HepG2 (cell line): ENCODE measurements around the gene KCNMA1. TPM values are rescaled to one million over a fixed set of nuclear protein-coding genes. Genes with fewer than 3 reads are reported as not detected.

Experiments
- ATAC-seq: fragments of 200-7000 bp; cut with Tn5 transposase; 3 replicates; pipeline ENCODE4 v1.9.1; 2020; ENCODE audit warnings: mild to moderate bottlenecking, moderate library complexity
- BruUV-seq: library from RNA; stranded (reverse); fragments of 400-500 nt; replicated peaks from 2 replicates; lab custom pipeline; 2021; lab: Mats Ljungman, UMichigan
- CTCF ChIA-PET: fragments of 300-600 bp; formaldehyde crosslinking; extraction: SDS; loops from one replicate; lab custom pipeline; 2021; ENCODE audit warnings: low total read pairs, inconsistent platforms, low intra/inter-chr PET ratio; lab: Yijun Ruan, JAX
- POLR2A ChIA-PET: fragments of 350-600 bp; sonication (Branson Sonifier 250); formaldehyde crosslinking; loops from one replicate; lab custom pipeline; 2020; ENCODE audit warnings: antibody characterized with exemption, inconsistent platforms; lab: Yijun Ruan, JAX
- DNase-seq: peaks from one replicate; pipeline ENCODE4 v3.0.0-alpha.2; 2015; ENCODE audit warnings: low spot score
- FAIRE-seq: peaks from 3 replicates; lab custom pipeline; 2011; peaks lifted over from hg19 to GRCh38; lab: Jason Lieb, UNC
- H2AFZ ChIP-seq: one replicate; pipeline ENCODE4 v1.6.1; 2011; ENCODE audit warnings: low read length, inconsistent platforms
- H3K27ac ChIP-seq: fragments of 300-600 bp; 3 replicates; pipeline ENCODE4 v1.8.0; 2011; ENCODE audit warnings: mixed run types, mild to moderate bottlenecking, mixed read lengths, low read length, inconsistent platforms; ENCODE audit not compliant: insufficient read depth; ENCODE audit errors: extremely low read length
- H3K27me3 ChIP-seq, 2 experiments: fragments of 200-600 bp in 1 of 2; 2 replicates in 1 of 2; 3 replicates in 1 of 2; pipeline versions ENCODE4 v1.6.0 to v1.8.0; 2011; ENCODE audit warnings: low read length in 2 of 2, mild to moderate bottlenecking in 2 of 2, moderate library complexity in 2 of 2, inconsistent platforms in 1 of 2; ENCODE audit not compliant: insufficient read depth in 2 of 2, control insufficient read depth in 1 of 2
- H3K36me3 ChIP-seq, 2 experiments: fragments of 200-600 bp in 1 of 2; replicated peaks in 1 of 2; 2 replicates in 1 of 2; 3 replicates in 1 of 2; pipeline versions ENCODE4 v1.5.1 to v1.8.0; 2011; ENCODE audit warnings: low read length in 2 of 2, inconsistent platforms in 1 of 2; ENCODE audit not compliant: insufficient read depth in 2 of 2, control insufficient read depth in 1 of 2
- H3K4me1 ChIP-seq: 2 replicates; pipeline ENCODE4 v1.5.1; 2012; ENCODE audit warnings: low read length, inconsistent platforms; ENCODE audit not compliant: insufficient read depth
- H3K4me2 ChIP-seq: 2 replicates; pipeline ENCODE4 v1.6.0; 2011; ENCODE audit warnings: low read depth, low read length, inconsistent platforms
- H3K4me3 ChIP-seq, 3 experiments: fragments of 200-600 bp in 1 of 3; sonication (generic), shearing (Covaris generic) in 1 of 3; replicated peaks in 1 of 3; 2 replicates each; pipeline ENCODE4 v1.5.1; 2011 to 2016; ENCODE audit warnings: low read length in 3 of 3, inconsistent platforms in 2 of 3, low read depth in 2 of 3, mild to moderate bottlenecking in 2 of 3, control low read depth in 1 of 3, mixed read lengths in 1 of 3; ENCODE audit not compliant: insufficient read depth in 1 of 3
- H3K79me2 ChIP-seq: one replicate; pipeline ENCODE4 v1.6.1; 2011; ENCODE audit warnings: low read length, inconsistent platforms; ENCODE audit not compliant: insufficient read depth
- H3K9ac ChIP-seq: 2 replicates; pipeline ENCODE4 v1.6.0; 2011; ENCODE audit warnings: mild to moderate bottlenecking, low read depth, low read length, inconsistent platforms; ENCODE audit not compliant: insufficient read depth
- H3K9me3 ChIP-seq: 2 replicates; pipeline ENCODE4 v1.5.1; 2012; ENCODE audit warnings: mild to moderate bottlenecking, low read length
- H4K20me1 ChIP-seq: 2 replicates; pipeline ENCODE4 v1.6.0; 2011; ENCODE audit warnings: inconsistent platforms, mild to moderate bottlenecking, low read length, moderate library complexity; ENCODE audit not compliant: insufficient read depth
- KLF9 ChIP-seq: IDR thresholded peaks from 2 replicates; pipeline ENCODE4 v1.6.1; 2016; ENCODE audit warnings: low read depth
- SOX13 ChIP-seq, 3 experiments: fragments of 450-650 bp in 1 of 3; sonication (generic) in 1 of 3; formaldehyde crosslinking in 1 of 3; IDR thresholded peaks in 2 of 3; conservative IDR thresholded peaks in 1 of 3; 2 replicates each; pipeline versions ENCODE4 v1.5.0 to v1.6.1; 2016 to 2020; ENCODE audit warnings: antibody characterized with exemption in 1 of 3, mild to moderate bottlenecking in 1 of 3, missing compliant biosample characterization in 1 of 3, missing genetic modification reagents in 1 of 3, moderate library complexity in 1 of 3
- ZMYM2 ChIP-seq: sonication (generic); formaldehyde crosslinking; IDR thresholded peaks from 2 replicates; pipeline ENCODE4 v1.8.0; 2022; ENCODE audit warnings: mild to moderate bottlenecking, missing genetic modification reagents
- ZNF20 ChIP-seq: sonication (generic); formaldehyde crosslinking; IDR thresholded peaks from 2 replicates; pipeline ENCODE4 v1.4.0; 2020; ENCODE audit warnings: mild to moderate bottlenecking, moderate library complexity, missing genetic modification reagents
- ZNF572 ChIP-seq: sonication (generic); formaldehyde crosslinking; IDR thresholded peaks from 2 replicates; pipeline ENCODE4 v1.5.1; 2020; ENCODE audit warnings: mild to moderate bottlenecking, missing genetic modification reagents
- ZNF782 ChIP-seq: sonication (generic); formaldehyde crosslinking; IDR thresholded peaks from 2 replicates; pipeline ENCODE4 v1.4.0; 2020; ENCODE audit warnings: missing genetic modification reagents, mild to moderate bottlenecking, borderline replicate concordance
- ZNF816 ChIP-seq: sonication (generic); formaldehyde crosslinking; IDR thresholded peaks from 2 replicates; pipeline ENCODE4 v1.8.0; 2022; ENCODE audit warnings: missing genetic modification reagents, mild to moderate bottlenecking, borderline replicate concordance
- ZNF883 ChIP-seq: sonication (generic); formaldehyde crosslinking; IDR thresholded peaks from 2 replicates; pipeline ENCODE4 v1.5.1; 2020; ENCODE audit warnings: mild to moderate bottlenecking, missing genetic modification reagents; ENCODE audit errors: not compliant biosample characterization
- ZSCAN21 ChIP-seq: sonication (generic); formaldehyde crosslinking; IDR thresholded peaks from 2 replicates; pipeline ENCODE4 v1.8.0; 2022; ENCODE audit warnings: mild to moderate bottlenecking, missing genetic modification reagents, moderate library complexity, borderline replicate concordance
- WGBS: methylation state at CpG from one replicate; pipeline ENCODE4 v1.1.6; 2017; ENCODE audit warnings: low lambda C conversion rate; 5-methylcytosine and 5-hydroxymethylcytosine counted together
- in situ Hi-C: cut with HindIII; loops from 2 replicates; pipeline ENCODE4 v1.10.0; 2017; ENCODE audit warnings: low pct_unique_long_range_greater_than_20kb; ENCODE audit not compliant: extremely low pct_ligation_motif_present
- intact Hi-C: fragments of 100-400 bp; cut with micrococcal nuclease; formaldehyde crosslinking; loops from one replicate; pipeline ENCODE4 v1.10.0; 2022; ENCODE audit not compliant: unreplicated experiment
- polyA plus RNA-seq, 8 experiments: library from polyadenylated mRNA; depleted of rRNA in 3 of 8; stranded (reverse) in 7 of 8; unstranded in 1 of 8; fragments of >200 nt; fragmentation: Illumina TruSeq in 4 of 8; extraction: Trizol in 4 of 8; gene quantifications; 2 replicates each; pipeline versions ENCODE4 v1.2.1 to v1.2.3, GENCODE V29; 2011 to 2016; ENCODE audit warnings: low read depth in 4 of 8, missing spikeins in 1 of 8, mixed read lengths in 1 of 8; ENCODE audit not compliant: insufficient read depth in 1 of 8
- total RNA-seq, 5 experiments: library from RNA; depleted of rRNA; stranded (reverse); fragments of >200 nt; fragmentation: Illumina TruSeq; extraction: Trizol; gene quantifications; 2 replicates each; pipeline ENCODE4 v1.2.3, GENCODE V29; 2016; ENCODE audit warnings: low read depth in 1 of 5
- TF ChIP-seq, protein P1 (sequence below): sonication (generic); formaldehyde crosslinking; IDR thresholded peaks from 2 replicates; pipeline ENCODE4 v1.9.0; 2022; ENCODE audit warnings: missing genetic modification reagents, mild to moderate bottlenecking, borderline replicate concordance
- TF ChIP-seq, protein P2 (sequence below): sonication (generic); formaldehyde crosslinking; IDR thresholded peaks from 2 replicates; pipeline ENCODE4 v1.8.0; 2022; ENCODE audit warnings: mild to moderate bottlenecking, missing genetic modification reagents, moderate library complexity

Gene KCNMA1
- total and polyA plus RNA-seq, 2 of the 13 experiments (the other 11 are each of a cell fraction or from before 2014, with no cell fraction given) = 0.02 TPM; not detected in 1

DNA sequence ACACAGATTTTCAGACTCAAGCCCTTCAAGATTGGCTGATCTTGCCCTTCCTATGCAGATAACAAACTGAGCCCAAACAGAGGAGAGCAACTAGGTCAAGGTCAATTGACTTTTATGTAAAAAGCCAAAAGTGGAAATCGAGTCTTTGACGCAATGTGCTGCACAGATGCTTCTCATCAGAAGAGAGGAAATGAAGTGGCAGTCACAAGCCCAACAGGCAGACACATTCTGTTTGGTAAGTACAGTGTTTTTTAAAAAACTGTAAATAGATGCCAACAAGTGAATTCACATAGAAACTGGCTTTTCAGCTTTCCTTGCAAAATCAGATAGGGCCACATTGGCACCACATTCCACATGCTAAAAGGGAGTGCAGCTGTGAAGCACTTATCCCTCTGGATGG, 606.6 kb downstream of the KCNMA1 start (continued):
- no peak for TF ChIP-seq ZNF816 (CRISPR knock-in tag)

DNA sequence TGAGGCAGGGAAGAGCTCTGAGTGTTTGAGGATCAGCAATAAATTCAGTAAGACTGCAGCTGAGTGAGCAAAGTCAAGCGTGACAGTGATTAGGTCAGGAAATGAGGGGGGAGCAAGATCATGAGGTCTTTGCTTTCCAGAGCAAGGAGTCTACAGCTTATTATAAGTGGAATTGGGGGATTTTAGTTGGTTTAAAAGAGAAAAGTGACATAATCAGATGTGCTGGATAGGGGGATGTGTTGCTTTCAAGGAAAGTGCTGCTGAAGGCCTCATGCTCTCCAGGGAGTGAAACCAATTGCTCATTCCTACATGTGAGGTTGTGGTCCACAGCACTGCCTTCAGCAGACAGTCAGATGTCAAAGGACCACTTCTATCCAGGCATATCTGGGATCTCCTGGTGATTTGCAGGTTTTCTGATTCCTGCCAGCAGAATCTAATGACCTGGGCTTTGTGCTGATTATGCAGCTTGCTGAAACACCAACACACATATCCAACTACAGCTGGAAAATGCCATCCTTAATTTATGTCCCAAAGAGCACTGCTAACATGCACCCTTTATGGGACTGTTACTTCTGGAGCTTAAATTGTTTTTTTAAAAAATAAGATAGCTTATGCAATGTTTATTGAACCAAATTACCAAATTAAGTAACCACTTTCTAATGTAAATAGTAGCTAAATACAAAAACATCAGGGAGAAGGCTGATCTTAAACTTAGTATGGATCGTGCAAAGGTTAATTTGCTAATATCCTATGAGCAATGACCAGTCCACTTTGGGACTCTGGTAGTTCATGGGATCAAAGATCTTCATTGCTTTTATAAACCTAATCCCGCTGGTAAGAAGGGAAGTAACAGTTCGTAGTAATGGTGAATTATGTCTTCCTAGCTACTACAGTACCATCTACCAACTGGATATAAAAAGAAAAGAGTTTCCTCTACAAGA, 607.6 kb downstream of the KCNMA1 start:
- H2AFZ ChIP-seq = no peak overlapping the region
- ATAC-seq = no peak
- H3K36me3 ChIP-seq = no peaks in the 10 kb centered on the region
- intact Hi-C loops = no loop called here
- FAIRE-seq = no peak
- no peaks in the 10 kb centered on the region for H3K9me3 ChIP-seq
- H3K9ac ChIP-seq = no peak overlapping the region
- in situ Hi-C loops = no loop called here
- no peak overlapping the region for H3K4me3 ChIP-seq
- no peak overlapping the region for H3K27ac ChIP-seq
- H3K27me3 ChIP-seq = no peaks in the 10 kb centered on the region
- POLR2A ChIA-PET = no interaction called here
- no peaks in the 10 kb centered on the region for H4K20me1 ChIP-seq
- WGBS = 25% methylated on average over 4 of the region's 4 CpGs
- no peak for TF ChIP-seq ZMYM2 (CRISPR knock-in tag)
- no peak for TF ChIP-seq ZSCAN21 (CRISPR knock-in tag)
- no peak for TF ChIP-seq ZNF782 (CRISPR knock-in tag)
- TF ChIP-seq, protein P1, sequence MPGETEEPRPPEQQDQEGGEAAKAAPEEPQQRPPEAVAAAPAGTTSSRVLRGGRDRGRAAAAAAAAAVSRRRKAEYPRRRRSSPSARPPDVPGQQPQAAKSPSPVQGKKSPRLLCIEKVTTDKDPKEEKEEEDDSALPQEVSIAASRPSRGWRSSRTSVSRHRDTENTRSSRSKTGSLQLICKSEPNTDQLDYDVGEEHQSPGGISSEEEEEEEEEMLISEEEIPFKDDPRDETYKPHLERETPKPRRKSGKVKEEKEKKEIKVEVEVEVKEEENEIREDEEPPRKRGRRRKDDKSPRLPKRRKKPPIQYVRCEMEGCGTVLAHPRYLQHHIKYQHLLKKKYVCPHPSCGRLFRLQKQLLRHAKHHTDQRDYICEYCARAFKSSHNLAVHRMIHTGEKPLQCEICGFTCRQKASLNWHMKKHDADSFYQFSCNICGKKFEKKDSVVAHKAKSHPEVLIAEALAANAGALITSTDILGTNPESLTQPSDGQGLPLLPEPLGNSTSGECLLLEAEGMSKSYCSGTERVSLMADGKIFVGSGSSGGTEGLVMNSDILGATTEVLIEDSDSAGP = no peak
- no peak for TF ChIP-seq SOX13 (IDR thresholded peaks at IDR 0.05)
- TF ChIP-seq SOX13 (CRISPR knock-in tag; conservative IDR thresholded peaks at IDR 0.05 in 1 of 2, IDR thresholded peaks at IDR 0.05 in 1 of 2) = no peak
- no peak for TF ChIP-seq ZNF20
- TF ChIP-seq ZNF572 (CRISPR knock-in tag) = no peak
- TF ChIP-seq KLF9 (CRISPR knock-in tag) = no peak
- no peak for TF ChIP-seq ZNF883 (CRISPR knock-in tag)
- TF ChIP-seq, protein P2, sequence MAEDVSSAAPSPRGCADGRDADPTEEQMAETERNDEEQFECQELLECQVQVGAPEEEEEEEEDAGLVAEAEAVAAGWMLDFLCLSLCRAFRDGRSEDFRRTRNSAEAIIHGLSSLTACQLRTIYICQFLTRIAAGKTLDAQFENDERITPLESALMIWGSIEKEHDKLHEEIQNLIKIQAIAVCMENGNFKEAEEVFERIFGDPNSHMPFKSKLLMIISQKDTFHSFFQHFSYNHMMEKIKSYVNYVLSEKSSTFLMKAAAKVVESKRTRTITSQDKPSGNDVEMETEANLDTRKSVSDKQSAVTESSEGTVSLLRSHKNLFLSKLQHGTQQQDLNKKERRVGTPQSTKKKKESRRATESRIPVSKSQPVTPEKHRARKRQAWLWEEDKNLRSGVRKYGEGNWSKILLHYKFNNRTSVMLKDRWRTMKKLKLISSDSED (CRISPR knock-in tag) = no peak
- TF ChIP-seq, all 625 proteins: peak for 0
- Histone ChIP-seq H3K4me2 (no peak overlapping the region), H3K79me2 (no peaks in the 10 kb centered on the region), H3K4me1 (no peaks in the 10 kb centered on the region)
- no TSS peak for BruUV-seq
- no peak for DNase-seq
- CTCF ChIA-PET = no interaction called here
